Measurements from ENCODE around the gene MAOA.

Gene MAOA

GRCh38 chrX:43703211-43703791 is 47.2 kb downstream of the MAOA start:
- no peak for DNase-seq (ENCODE audit: extremely low spot score)
- no peak for TF ChIP-seq LEF1 (IDR thresholded peaks at IDR 0.05; ENCODE audit: borderline replicate concordance)
- TF ChIP-seq SP1 (IDR thresholded peaks at IDR 0.05): no peak
- no peak for TF ChIP-seq TARDBP (IDR thresholded peaks at IDR 0.05)
- no peak for TF ChIP-seq FOXK2 (IDR thresholded peaks at IDR 0.05)
- ChIA-PET CTCF (no interaction called here), POLR2A (no interaction called here)

GRCh38 chrX:43706786-43707370 is 50.8 kb downstream of the MAOA start:
- ChIA-PET CTCF (no interaction called here), POLR2A (no interaction called here)
- no peak for DNase-seq (ENCODE audit: extremely low spot score)
- no peak for TF ChIP-seq TARDBP (IDR thresholded peaks at IDR 0.05)
- TF ChIP-seq SP1 (IDR thresholded peaks at IDR 0.05): no peak
- TF ChIP-seq FOXK2 (IDR thresholded peaks at IDR 0.05): no peak
- no peak for TF ChIP-seq PKNOX1 (IDR thresholded peaks at IDR 0.05)
- TF ChIP-seq BHLHE40 (IDR thresholded peaks at IDR 0.05; ENCODE audit: borderline replicate concordance): no peak
- TF ChIP-seq FOXA1 (IDR thresholded peaks at IDR 0.05): no peak
- no peak for TF ChIP-seq L3MBTL2 (conservative IDR thresholded peaks at IDR 0.05)
- TF ChIP-seq LEF1 (IDR thresholded peaks at IDR 0.05; ENCODE audit: borderline replicate concordance): no peak
- TF ChIP-seq SUZ12 (IDR thresholded peaks at IDR 0.05): no peak
- TF ChIP-seq FOXM1 (IDR thresholded peaks at IDR 0.05; ENCODE audit: borderline replicate concordance): no peak
- no peak for TF ChIP-seq CTBP1 (IDR thresholded peaks at IDR 0.05; ENCODE audit: borderline replicate concordance)
- no peak for TF ChIP-seq ELF4 (IDR thresholded peaks at IDR 0.05)
- no peak for TF ChIP-seq HDGF (IDR thresholded peaks at IDR 0.05; ENCODE audit: borderline replicate concordance)
- TF ChIP-seq ZNF384 (IDR thresholded peaks at IDR 0.05): no peak
- TF ChIP-seq ARNT (IDR thresholded peaks at IDR 0.05): no peak

- ChIA-PET CTCF (no interaction called here), POLR2A (no interaction called here)
- DNase-seq (ENCODE audit: extremely low spot score): no peak
- TF ChIP-seq SUZ12 (IDR thresholded peaks at IDR 0.05): no peak
- no peak for TF ChIP-seq ARNT (IDR thresholded peaks at IDR 0.05)
- TF ChIP-seq NFRKB (IDR thresholded peaks at IDR 0.05): no peak
- no peak for TF ChIP-seq L3MBTL2 (conservative IDR thresholded peaks at IDR 0.05)
- no peak for TF ChIP-seq ZNF384 (IDR thresholded peaks at IDR 0.05)
- no peak for TF ChIP-seq FOXA1 (IDR thresholded peaks at IDR 0.05)
- no peak for TF ChIP-seq FOXM1 (IDR thresholded peaks at IDR 0.05; ENCODE audit: borderline replicate concordance)
- no peak for TF ChIP-seq BHLHE40 (IDR thresholded peaks at IDR 0.05; ENCODE audit: borderline replicate concordance)
- no peak for TF ChIP-seq ELF4 (IDR thresholded peaks at IDR 0.05)
- no peak for TF ChIP-seq PKNOX1 (IDR thresholded peaks at IDR 0.05)
- no peak for TF ChIP-seq LEF1 (IDR thresholded peaks at IDR 0.05; ENCODE audit: borderline replicate concordance)
- TF ChIP-seq TARDBP (IDR thresholded peaks at IDR 0.05): no peak
- no peak for TF ChIP-seq FOXK2 (IDR thresholded peaks at IDR 0.05)
- TF ChIP-seq SP1 (IDR thresholded peaks at IDR 0.05): no peak
- no peak for TF ChIP-seq CTBP1 (IDR thresholded peaks at IDR 0.05; ENCODE audit: borderline replicate concordance)
These were observed 51.9 kb downstream of the MAOA start for GRCh38 chrX:43707812-43708548.

GRCh38 chrX:43716144-43716543 is 60.0 kb downstream of the MAOA start:
- CTCF ChIA-PET: no interaction called here
- POLR2A ChIA-PET: no interaction called here
- no peak for TF ChIP-seq L3MBTL2 (conservative IDR thresholded peaks at IDR 0.05)
- no peak for TF ChIP-seq ZNF384 (IDR thresholded peaks at IDR 0.05)
- no peak for TF ChIP-seq LEF1 (IDR thresholded peaks at IDR 0.05; ENCODE audit: borderline replicate concordance)
- no peak for TF ChIP-seq PKNOX1 (IDR thresholded peaks at IDR 0.05)
- no peak for TF ChIP-seq FOXM1 (IDR thresholded peaks at IDR 0.05; ENCODE audit: borderline replicate concordance)
- no peak for TF ChIP-seq SP1 (IDR thresholded peaks at IDR 0.05)
- no peak for TF ChIP-seq FOXA1 (IDR thresholded peaks at IDR 0.05)
- TF ChIP-seq HDGF (IDR thresholded peaks at IDR 0.05; ENCODE audit: borderline replicate concordance): no peak
- no peak for TF ChIP-seq ELF4 (IDR thresholded peaks at IDR 0.05)
- TF ChIP-seq NFRKB (IDR thresholded peaks at IDR 0.05): no peak
- TF ChIP-seq TARDBP (IDR thresholded peaks at IDR 0.05): no peak
- TF ChIP-seq BHLHE40 (IDR thresholded peaks at IDR 0.05; ENCODE audit: borderline replicate concordance): no peak
- TF ChIP-seq SUZ12 (IDR thresholded peaks at IDR 0.05): no peak
- TF ChIP-seq FOXK2 (IDR thresholded peaks at IDR 0.05): no peak
- no peak for TF ChIP-seq ARNT (IDR thresholded peaks at IDR 0.05)
- TF ChIP-seq CTBP1 (IDR thresholded peaks at IDR 0.05; ENCODE audit: borderline replicate concordance): no peak
- DNase-seq (ENCODE audit: extremely low spot score): no peak

- ChIA-PET POLR2A (no interaction called here), CTCF (no interaction called here)
- no peak for DNase-seq (ENCODE audit: extremely low spot score)
- TF ChIP-seq ELF4 (IDR thresholded peaks at IDR 0.05) (no peak), ARNT (IDR thresholded peaks at IDR 0.05) (no peak), HDGF (IDR thresholded peaks at IDR 0.05; ENCODE audit: borderline replicate concordance) (no peak), SP1 (IDR thresholded peaks at IDR 0.05) (no peak), ZNF384 (IDR thresholded peaks at IDR 0.05) (no peak)
These were observed 60.6 kb downstream of the MAOA start for GRCh38 chrX:43716696-43717095.

GRCh38 chrX:43717161-43717560 is 61.1 kb downstream of the MAOA start:
- ChIA-PET CTCF (no interaction called here), POLR2A (no interaction called here)
- DNase-seq (ENCODE audit: extremely low spot score): no peak
- TF ChIP-seq ZNF384 (IDR thresholded peaks at IDR 0.05) (no peak), L3MBTL2 (conservative IDR thresholded peaks at IDR 0.05) (no peak), LEF1 (IDR thresholded peaks at IDR 0.05; ENCODE audit: borderline replicate concordance) (no peak), ARNT (IDR thresholded peaks at IDR 0.05) (no peak), CTBP1 (IDR thresholded peaks at IDR 0.05; ENCODE audit: borderline replicate concordance) (no peak), HDGF (IDR thresholded peaks at IDR 0.05; ENCODE audit: borderline replicate concordance) (no peak), SUZ12 (IDR thresholded peaks at IDR 0.05) (no peak), ELF4 (IDR thresholded peaks at IDR 0.05) (no peak)

Measured in HEK293T (cell line).